ENCODE data around the gene FOXN3. TPM values are rescaled to one million over a fixed set of nuclear protein-coding genes. Genes with fewer than 3 reads are reported as not detected.

Gene FOXN3
- total RNA-seq, 1 experiment from 2014 or later, result 125 TPM

DNA sequence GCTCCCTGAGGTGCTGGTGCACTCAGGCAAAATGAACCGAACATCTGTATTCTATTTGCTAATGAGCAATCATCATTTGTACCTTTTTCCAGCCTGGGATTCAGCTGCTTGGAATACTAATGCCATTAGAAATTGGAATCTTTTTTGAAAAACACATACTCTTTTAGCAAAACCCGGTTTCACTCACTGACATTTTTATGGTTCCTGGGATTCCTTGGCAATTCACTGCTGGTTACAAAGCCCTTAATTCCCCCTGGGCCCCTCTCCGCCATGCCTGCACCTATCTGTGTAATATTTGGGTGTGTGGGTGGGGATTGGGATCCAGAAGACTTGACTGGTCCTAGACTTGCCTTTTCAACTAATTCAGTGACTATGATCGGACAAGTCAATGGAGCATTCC, 199.1 kb downstream of the FOXN3 start:
- Histone ChIP-seq H3K18ac (ENCODE audit: insufficient read length, low read depth, low read length) (no peak overlapping the region), H3K56ac (ENCODE audit: insufficient read length, low read depth, low read length) (no peak overlapping the region), H4K5ac (ENCODE audit: insufficient read length, low read depth, low read length) (no peak overlapping the region), H2BK20ac (ENCODE audit: low read depth, low read length, poor library complexity, severe bottlenecking) (no peak overlapping the region), H4K8ac (replicated peaks; ENCODE audit: insufficient read length, low read depth, low read length) (no peak overlapping the region), H3K23ac (ENCODE audit: insufficient read length, low read depth, low read length) (no peak overlapping the region), H2AK5ac (ENCODE audit: insufficient read length, low read length) (no peak overlapping the region), H3K79me2 (ENCODE audit: insufficient read depth, low read length) (0 out of 2 replicates have a peak, but pooled peaks cover 1% of the 10 kb centered on the region), H2BK12ac (ENCODE audit: insufficient read length, low read depth, low read length) (no peak overlapping the region), H2BK120ac (ENCODE audit: low read depth, low read length, poor library complexity, severe bottlenecking) (no peak overlapping the region), H4K20me1 (ENCODE audit: control insufficient read depth, insufficient read depth, insufficient read length) (no peaks in the 10 kb centered on the region), H4K91ac (ENCODE audit: insufficient read length, low read depth, low read length) (no peak overlapping the region), H3K23me2 (ENCODE audit: insufficient read length, low read depth, low read length, poor library complexity, severe bottlenecking) (no peaks in the 10 kb centered on the region), H3T11ph (ENCODE audit: low read length) (no peak overlapping the region), H3K27ac (ENCODE audit: insufficient read length, low read depth, low read length) (no peak overlapping the region), H3K4me2 (ENCODE audit: insufficient read depth, insufficient read length, low read length) (no peak overlapping the region), H3K4me1 (ENCODE audit: insufficient read depth, low read length) (no peaks in the 10 kb centered on the region), H3K27me3 (ENCODE audit: insufficient read depth, low read length) (no peaks in the 10 kb centered on the region), H2BK15ac (ENCODE audit: low read depth, low read length) (no peak overlapping the region), H3K14ac (ENCODE audit: insufficient read depth, low read length) (no peak overlapping the region), H2BK5ac (ENCODE audit: insufficient read length, low read length) (no peak overlapping the region), H3K4ac (ENCODE audit: low read depth, low read length) (no peak overlapping the region), H3K79me1 (ENCODE audit: insufficient read depth, low read depth, low read length, poor library complexity, severe bottlenecking) (no peaks in the 10 kb centered on the region), H3K9ac (ENCODE audit: extremely low read depth, insufficient read length, low read length) (no peak overlapping the region), H3K9me3 (ENCODE audit: control insufficient read depth, low read depth, low read length) (no peaks in the 10 kb centered on the region), H2AFZ (ENCODE audit: low read length) (no peak overlapping the region)
- no peaks in the 10 kb centered on the region for H3K9me3 Mint-ChIP-seq
- peaks cover 7 to 13% of the 10 kb centered on the region in 2 experiments for H3K4me1 Mint-ChIP-seq
- H3K4me3 Mint-ChIP-seq, result no peak overlapping the region
- WGBS (ENCODE audit: extremely low coverage, insufficient read length, low lambda C conversion rate), result no CpG with 5 or more reads among the region's 4 CpGs
- DNase-seq, result no peak
- H3K27me3 Mint-ChIP-seq (ENCODE audit: low read depth), result no peaks in the 10 kb centered on the region
- H3K36me3 Mint-ChIP-seq (ENCODE audit: insufficient read depth in 1 of 3, low read depth in 3 of 3), result peaks cover 8 to 23% (median 9%) of the 10 kb centered on the region in 3 experiments; a peak in 5 of 7 replicates
- TF ChIP-seq, protein P1, sequence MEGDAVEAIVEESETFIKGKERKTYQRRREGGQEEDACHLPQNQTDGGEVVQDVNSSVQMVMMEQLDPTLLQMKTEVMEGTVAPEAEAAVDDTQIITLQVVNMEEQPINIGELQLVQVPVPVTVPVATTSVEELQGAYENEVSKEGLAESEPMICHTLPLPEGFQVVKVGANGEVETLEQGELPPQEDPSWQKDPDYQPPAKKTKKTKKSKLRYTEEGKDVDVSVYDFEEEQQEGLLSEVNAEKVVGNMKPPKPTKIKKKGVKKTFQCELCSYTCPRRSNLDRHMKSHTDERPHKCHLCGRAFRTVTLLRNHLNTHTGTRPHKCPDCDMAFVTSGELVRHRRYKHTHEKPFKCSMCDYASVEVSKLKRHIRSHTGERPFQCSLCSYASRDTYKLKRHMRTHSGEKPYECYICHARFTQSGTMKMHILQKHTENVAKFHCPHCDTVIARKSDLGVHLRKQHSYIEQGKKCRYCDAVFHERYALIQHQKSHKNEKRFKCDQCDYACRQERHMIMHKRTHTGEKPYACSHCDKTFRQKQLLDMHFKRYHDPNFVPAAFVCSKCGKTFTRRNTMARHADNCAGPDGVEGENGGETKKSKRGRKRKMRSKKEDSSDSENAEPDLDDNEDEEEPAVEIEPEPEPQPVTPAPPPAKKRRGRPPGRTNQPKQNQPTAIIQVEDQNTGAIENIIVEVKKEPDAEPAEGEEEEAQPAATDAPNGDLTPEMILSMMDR (conservative IDR thresholded peaks at IDR 0.05), result no peak
- no peak overlapping the region for H3K27ac Mint-ChIP-seq
